Left lobe of liver (tissue), 2 donors: ENCODE results near the gene IFNA5. TPM values are rescaled to one million over a fixed set of nuclear protein-coding genes. Genes with fewer than 3 reads are reported as not detected.

Experiments used
- ATAC-seq: fragments of 200-7000 bp; cut with Tn5 transposase; one replicate; pipeline ENCODE4 v1.9.1; 2020; ENCODE audit warnings: mild to moderate bottlenecking, moderate library complexity
- DNase-seq: peaks from one replicate; pipeline ENCODE4 v3.0.0-alpha.2; 2020; ENCODE audit warnings: low spot score
- total RNA-seq: library from RNA; stranded (reverse); gene quantifications from one replicate; pipeline ENCODE4 v1.2.1, GENCODE V29; 2021
- donor health status: DM: no; HTN: no; CAD: no; lungs with moderate emphysema.
- donor health status: DM: no; HTN: yes; CAD: no.

IFNA5 gene
- total RNA-seq = not detected

GRCh38 chr9:21305213-21305612, at the start of gene IFNA5:
Gene IFNA5, minus strand, starts transcription at chr9:21305313. Its CDS starts 57 bp downstream, at chr9:21305256.
- no peak for DNase-seq
- ATAC-seq = no peak

- no peak for ATAC-seq
- DNase-seq = no peak
These were observed 45.7 kb upstream of the IFNA5 start, which contains the start of gene IFNA6 for GRCh38 chr9:21350787-21351186. Gene IFNA6, minus strand, starts transcription at chr9:21350887. Its CDS starts 0 bp downstream, at chr9:21350887.

- no peak for DNase-seq
These were observed 43.4 kb upstream of the IFNA5 start for GRCh38 chr9:21348430-21348970.

GRCh38 chr9:21340735-21341134, 35.6 kb upstream of the IFNA5 start:
- DNase-seq (no peak), ATAC-seq (no peak)

More at GRCh38 chr9:21348430-21348970, 43.4 kb upstream of the IFNA5 start:
- no peak for ATAC-seq

- ATAC-seq = no peak
- DNase-seq = no peak
These were observed 31.3 kb upstream of the IFNA5 start for GRCh38 chr9:21336457-21336856.

GRCh38 chr9:21334701-21335632, 29.9 kb upstream of the IFNA5 start, which contains the start of gene KLHL9:
Gene KLHL9, minus strand, starts transcription at chr9:21335404. Its CDS starts 545 bp downstream, at chr9:21334859.
- DNase-seq = peak; percentile 94
- peak; percentile 98 for ATAC-seq

GRCh38 chr9:21333226-21333625, 28.1 kb upstream of the IFNA5 start:
- no peak for DNase-seq
- no peak for ATAC-seq

GRCh38 chr9:21331676-21332402, 26.7 kb upstream of the IFNA5 start:
- ATAC-seq (no peak), DNase-seq (no peak)

GRCh38 chr9:21326526-21327139, 21.5 kb upstream of the IFNA5 start:
- ATAC-seq (peak; percentile 98), DNase-seq (no peak)

- no peak for DNase-seq
- ATAC-seq = no peak
These were observed 18.9 kb upstream of the IFNA5 start for GRCh38 chr9:21324047-21324446.

- DNase-seq (no peak), ATAC-seq (no peak)
These were observed 17.9 kb upstream of the IFNA5 start for GRCh38 chr9:21322911-21323461.

- DNase-seq = no peak
These were observed 15.4 kb upstream of the IFNA5 start for GRCh38 chr9:21320465-21320864.

GRCh38 chr9:21317956-21318923, 13.1 kb upstream of the IFNA5 start:
- DNase-seq (no peak), ATAC-seq (peak; percentile 88)

More at GRCh38 chr9:21320465-21320864, 15.4 kb upstream of the IFNA5 start:
- no peak for ATAC-seq

GRCh38 chr9:21316860-21317259, 11.7 kb upstream of the IFNA5 start:
- peak; percentile 16 for ATAC-seq

GRCh38 chr9:21316032-21316842, 11.1 kb upstream of the IFNA5 start:
- ATAC-seq (peak; percentile 76), DNase-seq (no peak)

More at GRCh38 chr9:21316860-21317259, 11.7 kb upstream of the IFNA5 start:
- no peak for DNase-seq

GRCh38 chr9:21314152-21314551, 9.0 kb upstream of the IFNA5 start:
- ATAC-seq = no peak
- no peak for DNase-seq

- ATAC-seq (no peak), DNase-seq (no peak)
These were observed 6.8 kb upstream of the IFNA5 start for GRCh38 chr9:21311889-21312288.

GRCh38 chr9:21295992-21296391, 9.1 kb downstream of the IFNA5 start:
- ATAC-seq = no peak
- DNase-seq = no peak
